Keratinocyte (primary cell): ENCODE results near the gene CRNN. TPM values are rescaled to one million over a fixed set of nuclear protein-coding genes. Genes with fewer than 3 reads are reported as not detected.

Experiments used
- DNase-seq: peaks from one replicate; pipeline ENCODE4 v3.0.0-alpha.2; 2011; ENCODE audit warnings: low read depth, missing footprints, low spot score
- FAIRE-seq: peaks from 2 replicates; lab custom pipeline; 2011; peaks lifted over from hg19 to GRCh38; lab: Jason Lieb, UNC
- H2AFZ ChIP-seq: 2 replicates; pipeline ENCODE4 v1.6.0; 2012; ENCODE audit warnings: low read length, control low read depth, inconsistent platforms; ENCODE audit not compliant: control insufficient read depth
- H3K27ac ChIP-seq: 2 replicates; pipeline ENCODE4 v1.5.1; 2011; ENCODE audit warnings: low read length; ENCODE audit not compliant: control insufficient read depth, insufficient read depth
- H3K27me3 ChIP-seq: 3 replicates; pipeline ENCODE4 v1.6.0; 2011; ENCODE audit warnings: low read length; ENCODE audit not compliant: control insufficient read depth, insufficient read depth; ENCODE audit errors: extremely low read depth
- H3K36me3 ChIP-seq, 2 experiments: 2 replicates in 1 of 2; 3 replicates in 1 of 2; pipeline ENCODE4 v1.5.1; 2011; ENCODE audit warnings: low read length in 2 of 2, mild to moderate bottlenecking in 1 of 2; ENCODE audit not compliant: control insufficient read depth in 2 of 2, insufficient read depth in 2 of 2; ENCODE audit errors: extremely low read depth in 1 of 2
- H3K4me1 ChIP-seq: 3 replicates; pipeline ENCODE4 v1.5.1; 2011; ENCODE audit warnings: low read length; ENCODE audit not compliant: control insufficient read depth, insufficient read depth; ENCODE audit errors: extremely low read depth
- H3K4me2 ChIP-seq: 3 replicates; pipeline ENCODE4 v1.6.0; 2011; ENCODE audit warnings: low read depth, low read length; ENCODE audit not compliant: control insufficient read depth, insufficient read depth; ENCODE audit errors: extremely low read depth
- H3K4me3 ChIP-seq, 3 experiments: fragments of 200-600 bp in 1 of 3; sonication (generic) in 1 of 3; 2 replicates in 2 of 3; 3 replicates in 1 of 3; pipeline ENCODE4 v1.5.1; 2011 to 2016; ENCODE audit warnings: low read length in 3 of 3, mild to moderate bottlenecking in 3 of 3, control low read depth in 2 of 3, inconsistent platforms in 1 of 3, low read depth in 1 of 3, mixed read lengths in 1 of 3, mixed run types in 1 of 3, moderate library complexity in 1 of 3; ENCODE audit not compliant: control insufficient read depth in 2 of 3, insufficient read depth in 2 of 3; ENCODE audit errors: extremely low read depth in 1 of 3
- H3K79me2 ChIP-seq: 2 replicates; pipeline ENCODE4 v1.6.0; 2012; ENCODE audit warnings: low read length; ENCODE audit not compliant: control insufficient read depth, insufficient read depth
- H3K9ac ChIP-seq: 3 replicates; pipeline ENCODE4 v1.6.0; 2011; ENCODE audit warnings: low read length; ENCODE audit not compliant: control insufficient read depth, insufficient read depth; ENCODE audit errors: extremely low read depth
- H3K9me1 ChIP-seq: 3 replicates; pipeline ENCODE4 v1.6.0; 2011; ENCODE audit warnings: low read length; ENCODE audit not compliant: control insufficient read depth, insufficient read depth; ENCODE audit errors: extremely low read depth
- H3K9me3 ChIP-seq: 2 replicates; pipeline ENCODE4 v1.5.1; 2012; ENCODE audit warnings: low read depth, low read length; ENCODE audit not compliant: control insufficient read depth
- H4K20me1 ChIP-seq: 3 replicates; pipeline ENCODE4 v1.6.0; 2011; ENCODE audit warnings: low read length; ENCODE audit not compliant: control insufficient read depth, insufficient read depth; ENCODE audit errors: extremely low read depth
- EZH2 ChIP-seq: IDR thresholded peaks from one replicate; pipeline ENCODE4 v1.6.1; 2012; ENCODE audit warnings: inconsistent platforms, mild to moderate bottlenecking, low read length, moderate library complexity
- dilution Hi-C: fragments of 300-500 bp; cut with MboI; formaldehyde crosslinking; loops from one replicate; pipeline ENCODE4 v1.7.0; 2020; ENCODE audit warnings: low sequenced_read_pairs; ENCODE audit not compliant: extremely low pct_ligation_motif_present
- polyA plus RNA-seq, 5 experiments: library from polyadenylated mRNA; depleted of rRNA in 3 of 5; stranded (reverse) in 3 of 5; stranded (forward) in 1 of 5; unstranded in 1 of 5; fragments of >200 nt; gene quantifications; 1 replicate in 1 of 5; 2 replicates in 3 of 5; 3 replicates in 1 of 5; pipeline versions ENCODE4 v1.2.1 to v1.2.3, GENCODE V29; 2011 to 2012; ENCODE audit warnings: missing spikeins in 2 of 5, low read depth in 1 of 5, low replicate concordance in 1 of 5
- TF ChIP-seq, protein P1 (sequence below), 3 experiments: IDR thresholded peaks in 1 of 3; conservative IDR thresholded peaks in 1 of 3; optimal IDR thresholded peaks in 1 of 3; 2 replicates in 2 of 3; 3 replicates in 1 of 3; pipeline versions ENCODE3 to v1.5.1; 2011; ENCODE audit warnings: low read length in 3 of 3, mild to moderate bottlenecking in 3 of 3, moderate library complexity in 2 of 3, control low read depth in 1 of 3, inconsistent platforms in 1 of 3; ENCODE audit not compliant: insufficient read depth in 2 of 3; ENCODE audit errors: extremely low read depth in 1 of 3

CRNN gene
- polyA plus RNA-seq, 1 donor (not counting 4 experiments of a cell fraction or from before 2014, with no cell fraction given) = 0.05 TPM

DNA sequence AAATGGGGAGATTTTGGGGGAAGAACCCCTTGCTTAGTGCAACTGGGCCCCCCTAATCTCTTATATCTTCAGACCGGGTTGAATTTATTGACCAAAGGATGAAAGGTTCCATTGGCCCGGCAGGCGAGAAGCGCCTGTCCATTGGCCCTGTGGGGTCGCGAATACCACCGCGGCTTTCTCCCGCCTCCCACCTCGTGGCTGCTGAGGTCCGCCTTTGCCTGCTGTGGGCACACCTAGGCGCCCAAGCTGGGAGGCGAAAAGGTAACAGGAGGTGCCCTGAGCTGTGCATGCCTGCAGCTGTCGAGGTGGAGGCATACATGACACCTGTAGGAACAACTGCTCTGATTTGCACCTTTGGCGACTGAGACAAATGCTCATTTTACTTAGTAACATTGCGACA lies 33.1 kb downstream of the CRNN start:
- no peak overlapping the region for H3K4me3 ChIP-seq
- dilution Hi-C loops = no loop called here
- no peak for FAIRE-seq

DNA sequence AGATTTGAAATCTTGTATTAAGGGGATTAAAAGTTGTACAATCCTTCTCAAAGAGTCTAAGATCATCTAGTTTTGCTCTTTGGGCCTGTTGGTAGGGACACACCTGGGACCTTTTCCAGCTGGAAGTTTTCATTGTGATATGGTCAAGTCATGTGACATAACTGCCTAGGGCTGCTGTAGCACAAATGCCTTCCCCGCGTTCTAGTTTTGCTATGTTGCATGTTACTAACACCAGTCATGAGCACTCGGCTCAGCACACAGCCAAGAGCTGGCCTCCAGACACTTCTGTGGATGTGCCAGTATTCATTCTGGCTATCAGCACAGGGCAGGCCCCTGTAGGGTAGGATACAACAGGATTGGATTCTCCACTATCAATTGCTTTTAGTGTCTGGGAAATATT lies 39.6 kb downstream of the CRNN start:
- FAIRE-seq (peak; percentile 20), DNase-seq (no peak)
- Histone ChIP-seq H3K27me3 (no peaks in the 10 kb centered on the region), H3K4me2 (no peak overlapping the region), H2AFZ (no peak overlapping the region), H3K9me1 (no peaks in the 10 kb centered on the region), H3K36me3 (no peaks in the 10 kb centered on the region), H3K4me3 (no peak overlapping the region), H3K9me3 (no peaks in the 10 kb centered on the region), H3K79me2 (no peaks in the 10 kb centered on the region), H4K20me1 (no peaks in the 10 kb centered on the region), H3K9ac (no peak overlapping the region), H3K4me1 (no peaks in the 10 kb centered on the region), H3K27ac (no peak overlapping the region)
- no peak for TF ChIP-seq EZH2
- TF ChIP-seq, protein P1, sequence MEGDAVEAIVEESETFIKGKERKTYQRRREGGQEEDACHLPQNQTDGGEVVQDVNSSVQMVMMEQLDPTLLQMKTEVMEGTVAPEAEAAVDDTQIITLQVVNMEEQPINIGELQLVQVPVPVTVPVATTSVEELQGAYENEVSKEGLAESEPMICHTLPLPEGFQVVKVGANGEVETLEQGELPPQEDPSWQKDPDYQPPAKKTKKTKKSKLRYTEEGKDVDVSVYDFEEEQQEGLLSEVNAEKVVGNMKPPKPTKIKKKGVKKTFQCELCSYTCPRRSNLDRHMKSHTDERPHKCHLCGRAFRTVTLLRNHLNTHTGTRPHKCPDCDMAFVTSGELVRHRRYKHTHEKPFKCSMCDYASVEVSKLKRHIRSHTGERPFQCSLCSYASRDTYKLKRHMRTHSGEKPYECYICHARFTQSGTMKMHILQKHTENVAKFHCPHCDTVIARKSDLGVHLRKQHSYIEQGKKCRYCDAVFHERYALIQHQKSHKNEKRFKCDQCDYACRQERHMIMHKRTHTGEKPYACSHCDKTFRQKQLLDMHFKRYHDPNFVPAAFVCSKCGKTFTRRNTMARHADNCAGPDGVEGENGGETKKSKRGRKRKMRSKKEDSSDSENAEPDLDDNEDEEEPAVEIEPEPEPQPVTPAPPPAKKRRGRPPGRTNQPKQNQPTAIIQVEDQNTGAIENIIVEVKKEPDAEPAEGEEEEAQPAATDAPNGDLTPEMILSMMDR (optimal IDR thresholded peaks at IDR 0.05 in 1 of 3, IDR thresholded peaks at IDR 0.05 in 1 of 3, conservative IDR thresholded peaks at IDR 0.05 in 1 of 3; ENCODE audit: extremely low read depth in 1 of 3, insufficient read depth in 2 of 3, low read length in 3 of 3) = no peak
- dilution Hi-C loops = no loop called here

More for the DNA sequence above, 33.1 kb downstream of the CRNN start:
- Histone ChIP-seq H3K9me3 (no peaks in the 10 kb centered on the region), H3K27ac (no peak overlapping the region), H3K36me3 (no peaks in the 10 kb centered on the region), H3K4me2 (no peak overlapping the region), H4K20me1 (no peaks in the 10 kb centered on the region), H3K9me1 (no peaks in the 10 kb centered on the region), H3K79me2 (no peaks in the 10 kb centered on the region), H3K4me1 (no peaks in the 10 kb centered on the region), H3K27me3 (no peaks in the 10 kb centered on the region), H2AFZ (no peak overlapping the region), H3K9ac (no peak overlapping the region)
- no peak for DNase-seq
- TF ChIP-seq EZH2 = no peak
- TF ChIP-seq, protein P1 (optimal IDR thresholded peaks at IDR 0.05 in 1 of 3, IDR thresholded peaks at IDR 0.05 in 1 of 3, conservative IDR thresholded peaks at IDR 0.05 in 1 of 3; ENCODE audit: extremely low read depth in 1 of 3, insufficient read depth in 2 of 3, low read length in 3 of 3) = no peak
